ENCODE data around the gene OR52E4.

- TF ChIP-seq CTCF (IDR thresholded peaks at IDR 0.05) (no peak), POLR2A (IDR thresholded peaks at IDR 0.05) (no peak), POLR2AphosphoS5 (IDR thresholded peaks at IDR 0.05; ENCODE audit: insufficient read depth in 1 of 2, low read depth in 1 of 2) (no peak)
Measured at GRCh38 chr11:5878564-5878963, 1.9 kb upstream of the OR52E4 start.
